ENCODE measurements around the gene MYLK2. TPM values are rescaled to one million over a fixed set of nuclear protein-coding genes. Genes with fewer than 3 reads are reported as not detected.

The MYLK2 gene
- total and polyA plus RNA-seq, 2 donors (not counting 1 experiment from before 2014, with no cell fraction given) = under 0.01 TPM; not detected in 1

- TF ChIP-seq CTCF (conservative IDR thresholded peaks at IDR 0.05 in 1 of 2, IDR thresholded peaks at IDR 0.05 in 1 of 2; ENCODE audit: low read depth in 1 of 2, low read length in 2 of 2) (no peak), EZH2 (IDR thresholded peaks at IDR 0.05; ENCODE audit: low read length, missing control alignments) (no peak)
- peaks cover 58% of the 10 kb centered on the region for H3K27me3 ChIP-seq (ENCODE audit: control insufficient read depth, insufficient read depth, low read length)
Observed at GRCh38 chr20:31859266-31859997, 40.3 kb downstream of the MYLK2 start.

GRCh38 chr20:31859998-31860380 is 40.8 kb downstream of the MYLK2 start:
- Histone ChIP-seq H3K9me3 (ENCODE audit: control insufficient read depth, insufficient read depth, low read depth, low read length) (no peaks in the 10 kb centered on the region), H4K20me1 (ENCODE audit: control insufficient read depth, extremely low read depth, insufficient read depth, low read length) (no peaks in the 10 kb centered on the region), H2AFZ (ENCODE audit: low read length) (no peak overlapping the region), H3K4me3 (replicated peaks in 1 of 4; ENCODE audit: control extremely low read depth in 1 of 4, insufficient read depth in 1 of 4, low read depth in 3 of 4, low read length in 4 of 4) (no peak overlapping the region), H3K27me3 (ENCODE audit: control insufficient read depth, insufficient read depth, low read length) (peaks cover 57% of the 10 kb centered on the region), H3K4me2 (ENCODE audit: extremely low read depth, insufficient read depth, low read length) (no peak overlapping the region), H3K36me3 (ENCODE audit: control insufficient read depth, insufficient read depth, low read length) (no peaks in the 10 kb centered on the region), H3K9ac (ENCODE audit: insufficient read depth, low read length) (no peak overlapping the region), H3K79me2 (ENCODE audit: control insufficient read depth, insufficient read depth, low read length) (no peaks in the 10 kb centered on the region), H3K4me1 (ENCODE audit: control insufficient read depth, extremely low read depth, insufficient read depth, low read length) (no peaks in the 10 kb centered on the region), H3K27ac (ENCODE audit: insufficient read depth, low read length) (no peak overlapping the region)
- no peak for TF ChIP-seq EZH2 (IDR thresholded peaks at IDR 0.05; ENCODE audit: low read length, missing control alignments)
- no peak for DNase-seq (ENCODE audit: low read depth in 2 of 2)

More at GRCh38 chr20:31859266-31859997, 40.3 kb downstream of the MYLK2 start:
- no peak overlapping the region for H2AFZ ChIP-seq (ENCODE audit: low read length)
- H3K4me1 ChIP-seq (ENCODE audit: control insufficient read depth, extremely low read depth, insufficient read depth, low read length) = no peaks in the 10 kb centered on the region
- no peaks in the 10 kb centered on the region for H3K9me3 ChIP-seq (ENCODE audit: control insufficient read depth, insufficient read depth, low read depth, low read length)
- H3K36me3 ChIP-seq (ENCODE audit: control insufficient read depth, insufficient read depth, low read length) = no peaks in the 10 kb centered on the region
- no peak overlapping the region for H3K4me2 ChIP-seq (ENCODE audit: extremely low read depth, insufficient read depth, low read length)
- no peak overlapping the region for H3K4me3 ChIP-seq (replicated peaks in 1 of 4; ENCODE audit: control extremely low read depth in 1 of 4, insufficient read depth in 1 of 4, low read depth in 3 of 4, low read length in 4 of 4)
- H3K27ac ChIP-seq (ENCODE audit: insufficient read depth, low read length) = no peak overlapping the region
- H3K9ac ChIP-seq (ENCODE audit: insufficient read depth, low read length) = no peak overlapping the region
- H3K79me2 ChIP-seq (ENCODE audit: control insufficient read depth, insufficient read depth, low read length) = no peaks in the 10 kb centered on the region
- DNase-seq (ENCODE audit: low read depth in 2 of 2) = no peak
- no peaks in the 10 kb centered on the region for H4K20me1 ChIP-seq (ENCODE audit: control insufficient read depth, extremely low read depth, insufficient read depth, low read length)

- H3K9ac ChIP-seq (ENCODE audit: insufficient read depth, low read length) = no peak overlapping the region
- TF ChIP-seq CTCF (conservative IDR thresholded peaks at IDR 0.05 in 1 of 2, IDR thresholded peaks at IDR 0.05 in 1 of 2; ENCODE audit: low read depth in 1 of 2, low read length in 2 of 2) = no peak
- TF ChIP-seq EZH2 (IDR thresholded peaks at IDR 0.05; ENCODE audit: low read length, missing control alignments) = no peak
- H3K36me3 ChIP-seq (ENCODE audit: control insufficient read depth, insufficient read depth, low read length) = no peaks in the 10 kb centered on the region
- H3K4me2 ChIP-seq (ENCODE audit: extremely low read depth, insufficient read depth, low read length) = no peak overlapping the region
- no peaks in the 10 kb centered on the region for H3K79me2 ChIP-seq (ENCODE audit: control insufficient read depth, insufficient read depth, low read length)
- no peak overlapping the region for H3K27ac ChIP-seq (ENCODE audit: insufficient read depth, low read length)
- H3K4me3 ChIP-seq (replicated peaks in 1 of 4; ENCODE audit: control extremely low read depth in 1 of 4, insufficient read depth in 1 of 4, low read depth in 3 of 4, low read length in 4 of 4) = no peak overlapping the region
- peaks cover 57% of the 10 kb centered on the region for H3K27me3 ChIP-seq (ENCODE audit: control insufficient read depth, insufficient read depth, low read length)
- no peaks in the 10 kb centered on the region for H4K20me1 ChIP-seq (ENCODE audit: control insufficient read depth, extremely low read depth, insufficient read depth, low read length)
- H3K9me3 ChIP-seq (ENCODE audit: control insufficient read depth, insufficient read depth, low read depth, low read length) = no peaks in the 10 kb centered on the region
- no peaks in the 10 kb centered on the region for H3K4me1 ChIP-seq (ENCODE audit: control insufficient read depth, extremely low read depth, insufficient read depth, low read length)
- no peak overlapping the region for H2AFZ ChIP-seq (ENCODE audit: low read length)
- no peak for DNase-seq (ENCODE audit: low read depth in 2 of 2)
Observed at GRCh38 chr20:31860390-31861134, 41.4 kb downstream of the MYLK2 start.
